Parathyroid adenoma (tissue), 2 donors: ENCODE measurements around the gene CEP72.

ENCODE experiments used
- H2AFZ ChIP-seq: fragments of 300-600 bp; sonication (generic); one replicate; pipeline ENCODE4 v1.7.0; 2017; ENCODE audit warnings: antibody characterized with exemption, mild to moderate bottlenecking
- H3K27ac ChIP-seq: fragments of 300-600 bp; sonication (generic); one replicate; pipeline ENCODE4 v1.7.0; 2017
- H3K27me3 ChIP-seq: fragments of 300-600 bp; sonication (generic); one replicate; pipeline ENCODE4 v1.7.0; 2017; ENCODE audit warnings: low read length; ENCODE audit not compliant: control insufficient read depth, insufficient read depth
- H3K36me3 ChIP-seq: fragments of 300-600 bp; sonication (generic); one replicate; pipeline ENCODE4 v1.7.0; 2017; ENCODE audit warnings: low read length; ENCODE audit not compliant: control insufficient read depth, insufficient read depth
- H3K4me1 ChIP-seq: fragments of 300-600 bp; sonication (generic); one replicate; pipeline ENCODE4 v1.7.0; 2017; ENCODE audit warnings: control low read depth
- H3K4me2 ChIP-seq: fragments of 300-600 bp; sonication (generic); one replicate; pipeline ENCODE4 v1.7.0; 2017; ENCODE audit warnings: low read length
- H3K4me3 ChIP-seq: fragments of 300-600 bp; sonication (generic); one replicate; pipeline ENCODE4 v1.7.0; 2017; ENCODE audit warnings: low read depth, low read length
- H3K79me2 ChIP-seq: fragments of 300-600 bp; sonication (generic); one replicate; pipeline ENCODE4 v1.7.0; 2017; ENCODE audit warnings: control low read depth
- H3K9ac ChIP-seq: fragments of 300-600 bp; sonication (generic); one replicate; pipeline ENCODE4 v1.7.0; 2017; ENCODE audit warnings: mild to moderate bottlenecking
- H3K9me3 ChIP-seq: fragments of 300-600 bp; sonication (generic); one replicate; pipeline ENCODE4 v1.7.0; 2017; ENCODE audit warnings: low read length; ENCODE audit not compliant: control insufficient read depth
- TF ChIP-seq, protein P1 (sequence below): fragments of 300-600 bp; sonication (generic); IDR thresholded peaks from one replicate; pipeline ENCODE4 v1.7.0; 2017; ENCODE audit warnings: antibody characterized with exemption, mild to moderate bottlenecking
- donor health status: primary hyperparathyroidism.

CEP72 gene

DNA sequence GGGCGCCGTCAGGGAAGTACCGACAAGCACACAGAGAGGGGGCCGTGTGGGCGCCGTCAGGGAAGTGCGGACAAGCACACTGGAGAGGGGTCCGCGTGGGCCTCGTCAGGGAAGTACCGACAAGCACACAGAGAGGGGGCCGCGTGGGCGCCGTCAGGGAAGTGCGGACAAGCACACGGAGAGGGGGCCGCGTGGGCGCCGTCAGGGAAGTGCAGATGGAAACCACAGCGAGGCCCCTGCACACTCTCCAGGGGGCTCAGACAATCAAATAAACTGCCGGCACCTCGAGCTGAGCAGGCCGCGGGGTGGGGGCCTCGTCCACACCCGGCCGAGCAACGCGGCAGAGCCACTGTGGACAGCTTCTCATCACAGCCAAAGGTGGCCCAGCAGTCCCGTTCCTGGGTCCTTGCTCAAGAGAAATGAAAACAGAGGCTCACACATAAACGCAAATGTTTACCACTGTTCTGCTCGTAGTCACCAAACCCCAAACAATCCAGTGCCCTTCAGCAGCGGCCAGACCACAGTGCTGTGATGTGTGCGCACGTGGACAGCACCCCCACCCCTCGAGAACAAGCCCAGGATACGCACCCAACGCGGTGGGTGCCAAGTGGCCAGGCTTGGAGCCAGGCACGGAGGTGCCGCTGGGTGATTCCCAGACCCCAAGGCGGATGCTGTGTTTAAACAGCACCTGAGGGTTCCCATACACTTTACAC is 56.3 kb downstream of the CEP72 start:
- peaks cover 16% of the 10 kb centered on the region for H3K4me1 ChIP-seq
- no peaks in the 10 kb centered on the region for H3K36me3 ChIP-seq
- TF ChIP-seq, protein P1, sequence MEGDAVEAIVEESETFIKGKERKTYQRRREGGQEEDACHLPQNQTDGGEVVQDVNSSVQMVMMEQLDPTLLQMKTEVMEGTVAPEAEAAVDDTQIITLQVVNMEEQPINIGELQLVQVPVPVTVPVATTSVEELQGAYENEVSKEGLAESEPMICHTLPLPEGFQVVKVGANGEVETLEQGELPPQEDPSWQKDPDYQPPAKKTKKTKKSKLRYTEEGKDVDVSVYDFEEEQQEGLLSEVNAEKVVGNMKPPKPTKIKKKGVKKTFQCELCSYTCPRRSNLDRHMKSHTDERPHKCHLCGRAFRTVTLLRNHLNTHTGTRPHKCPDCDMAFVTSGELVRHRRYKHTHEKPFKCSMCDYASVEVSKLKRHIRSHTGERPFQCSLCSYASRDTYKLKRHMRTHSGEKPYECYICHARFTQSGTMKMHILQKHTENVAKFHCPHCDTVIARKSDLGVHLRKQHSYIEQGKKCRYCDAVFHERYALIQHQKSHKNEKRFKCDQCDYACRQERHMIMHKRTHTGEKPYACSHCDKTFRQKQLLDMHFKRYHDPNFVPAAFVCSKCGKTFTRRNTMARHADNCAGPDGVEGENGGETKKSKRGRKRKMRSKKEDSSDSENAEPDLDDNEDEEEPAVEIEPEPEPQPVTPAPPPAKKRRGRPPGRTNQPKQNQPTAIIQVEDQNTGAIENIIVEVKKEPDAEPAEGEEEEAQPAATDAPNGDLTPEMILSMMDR: no peak
- no peaks in the 10 kb centered on the region for H3K27me3 ChIP-seq
- no peaks in the 10 kb centered on the region for H3K9me3 ChIP-seq
- H3K4me3 ChIP-seq: no peak overlapping the region
- no peak overlapping the region for H3K4me2 ChIP-seq
- H3K9ac ChIP-seq: no peak overlapping the region
- no peak overlapping the region for H3K27ac ChIP-seq
- no peaks in the 10 kb centered on the region for H3K79me2 ChIP-seq
- no peak overlapping the region for H2AFZ ChIP-seq

DNA sequence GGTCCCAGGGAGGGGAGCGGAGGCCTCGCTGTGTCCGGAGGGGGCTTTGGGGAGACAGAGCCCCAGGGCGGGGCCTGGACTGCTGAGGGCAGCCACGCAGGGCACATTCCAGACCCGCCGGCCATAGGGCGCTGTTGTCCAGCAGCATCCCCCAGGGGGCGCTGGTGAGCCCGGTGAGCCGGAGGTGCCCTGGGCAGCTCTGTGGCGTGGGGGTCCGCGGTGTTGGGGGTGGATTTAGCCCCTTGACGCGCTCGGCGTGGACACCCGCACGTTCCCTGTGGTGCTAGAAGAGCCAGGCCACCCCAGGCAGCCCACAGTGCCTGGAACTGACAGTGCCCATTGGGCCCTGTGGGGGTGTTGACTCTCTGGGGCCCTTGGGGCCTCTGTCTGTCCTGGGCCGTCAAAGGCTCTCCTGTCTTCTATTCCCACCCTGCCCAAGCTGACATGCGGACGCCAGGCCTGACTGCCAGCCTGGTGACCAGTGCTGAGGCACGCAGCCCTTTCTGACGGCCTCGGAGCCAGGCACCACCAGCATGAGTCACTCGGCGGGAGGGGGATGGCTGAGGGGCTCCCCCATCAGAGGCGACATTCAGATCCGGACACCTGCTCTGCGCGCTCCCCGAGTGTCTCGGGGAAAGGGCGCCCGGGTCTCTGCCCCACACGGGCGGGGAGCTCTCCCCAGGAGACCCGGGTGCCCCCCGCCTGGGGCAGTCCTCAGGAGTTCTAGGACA is 57.1 kb downstream of the CEP72 start:
- Histone ChIP-seq H3K4me1 (peaks cover 17% of the 10 kb centered on the region), H3K27ac (no peak overlapping the region), H3K79me2 (no peaks in the 10 kb centered on the region), H3K4me2 (no peak overlapping the region), H3K9ac (no peak overlapping the region), H3K27me3 (no peaks in the 10 kb centered on the region), H3K9me3 (no peaks in the 10 kb centered on the region), H2AFZ (no peak overlapping the region), H3K4me3 (no peak overlapping the region), H3K36me3 (no peaks in the 10 kb centered on the region)
- TF ChIP-seq, protein P1: peak; percentile 58

DNA sequence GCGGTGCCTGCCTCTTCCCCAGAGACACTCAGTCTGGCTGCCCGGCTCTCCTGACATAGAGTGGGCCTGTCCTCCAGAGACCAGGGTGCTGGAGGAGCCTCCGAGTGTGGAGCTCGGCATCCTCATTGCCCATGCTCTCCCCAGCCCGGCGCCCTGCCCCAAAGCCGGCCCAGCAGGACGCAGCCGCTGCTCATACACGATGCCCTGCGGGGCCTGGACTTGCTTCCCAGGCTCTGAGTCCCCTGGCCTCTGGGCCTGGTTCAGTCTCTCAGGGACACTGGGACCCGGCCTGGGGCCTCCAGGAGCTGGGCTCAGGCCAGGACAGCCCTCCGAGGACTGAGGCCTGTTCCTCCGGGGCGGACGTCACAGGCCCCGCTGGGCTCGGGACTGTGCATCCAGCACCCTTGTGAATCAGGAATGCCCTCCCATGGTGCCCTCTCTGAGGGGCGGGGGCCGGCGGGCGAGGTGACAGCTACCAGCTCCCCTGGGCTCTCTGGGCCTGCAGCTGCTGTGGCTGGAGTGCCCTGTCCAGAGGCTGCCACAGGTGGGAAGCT is 57.8 kb downstream of the CEP72 start:
- Histone ChIP-seq H3K4me2 (no peak overlapping the region), H3K27me3 (no peaks in the 10 kb centered on the region), H3K4me3 (no peak overlapping the region), H3K79me2 (no peaks in the 10 kb centered on the region), H3K9me3 (no peaks in the 10 kb centered on the region), H3K36me3 (no peaks in the 10 kb centered on the region), H3K9ac (no peak overlapping the region), H3K4me1 (peaks cover 19% of the 10 kb centered on the region), H3K27ac (no peak overlapping the region), H2AFZ (no peak overlapping the region)
- TF ChIP-seq, protein P1: no peak

DNA sequence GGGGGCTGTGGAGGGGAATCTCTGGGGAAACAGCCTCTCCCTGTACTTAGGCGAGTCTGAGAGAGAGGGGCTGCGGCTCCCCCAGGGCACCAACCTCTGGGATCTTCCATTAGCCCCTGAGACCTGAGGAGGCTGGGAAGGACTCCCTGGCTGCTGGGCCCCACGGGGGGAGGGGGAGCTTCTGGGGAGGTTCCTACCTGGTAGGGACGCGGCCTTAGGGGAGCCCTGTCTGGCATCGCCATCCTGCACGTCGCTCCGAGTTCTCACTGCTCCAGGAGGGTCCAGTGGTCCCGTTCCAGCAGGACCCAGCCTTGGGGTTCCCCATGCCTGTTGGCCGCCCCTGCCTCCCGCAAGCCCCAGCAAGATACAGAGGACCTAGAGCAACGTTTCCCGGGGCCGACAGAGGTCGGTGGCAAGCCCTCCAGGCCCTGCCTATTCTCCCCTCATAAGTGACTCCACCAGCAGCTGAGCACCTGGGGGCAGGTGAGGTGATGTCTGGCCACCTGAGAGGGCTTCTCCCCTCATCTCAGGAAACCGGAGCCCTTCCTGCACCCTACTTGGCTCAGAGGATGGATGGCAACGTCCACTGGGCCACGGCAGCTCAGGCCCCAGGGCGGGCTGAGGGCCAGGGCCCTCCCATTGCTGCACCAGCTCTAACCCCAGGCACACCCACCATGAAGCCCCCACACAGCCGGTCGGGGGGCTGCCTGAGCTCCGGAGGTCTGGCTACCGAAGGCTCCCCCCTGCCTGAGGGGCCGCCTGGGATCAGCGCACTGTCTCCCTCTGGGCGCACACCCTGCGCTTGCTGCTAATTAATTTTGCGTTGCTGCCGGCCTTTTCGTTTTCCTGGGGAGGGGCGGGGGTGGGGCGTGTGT is 58.5 kb downstream of the CEP72 start:
- no peaks in the 10 kb centered on the region for H3K36me3 ChIP-seq
- H3K4me2 ChIP-seq: no peak overlapping the region
- H2AFZ ChIP-seq: no peak overlapping the region
- no peak overlapping the region for H3K4me3 ChIP-seq
- H3K9me3 ChIP-seq: no peaks in the 10 kb centered on the region
- no peaks in the 10 kb centered on the region for H3K79me2 ChIP-seq
- peaks cover 19% of the 10 kb centered on the region for H3K4me1 ChIP-seq
- no peak overlapping the region for H3K9ac ChIP-seq
- H3K27me3 ChIP-seq: no peaks in the 10 kb centered on the region
- H3K27ac ChIP-seq: no peak overlapping the region
- TF ChIP-seq, protein P1: no peak
